Hematopoietic multipotent progenitor cell treated with erythropoietin and hydrocortisone succinate and interleukin-3 and kit ligand, for 4 days (in vitro differentiated cells): Measurements from ENCODE around the gene CRTC3.

Experiments used
- DNase-seq: peaks from one replicate; pipeline ENCODE4 v3.0.0-alpha.2; 2015

CRTC3 gene

GRCh38 chr15:90564590-90564989, 34.9 kb downstream of the CRTC3 start:
- no peak for DNase-seq

GRCh38 chr15:90565866-90566265, 36.1 kb downstream of the CRTC3 start:
- DNase-seq, result no peak

GRCh38 chr15:90570643-90571042, 40.9 kb downstream of the CRTC3 start:
- DNase-seq, result no peak

GRCh38 chr15:90571063-90571541, 41.4 kb downstream of the CRTC3 start:
- DNase-seq, result peak; percentile 76

- DNase-seq, result no peak
These were observed 43.2 kb downstream of the CRTC3 start for GRCh38 chr15:90572893-90573292.

GRCh38 chr15:90576711-90577389, 47.1 kb downstream of the CRTC3 start:
- no peak for DNase-seq

- DNase-seq, result no peak
These were observed 49.5 kb downstream of the CRTC3 start for GRCh38 chr15:90579213-90579612.

GRCh38 chr15:90580099-90580498, 50.4 kb downstream of the CRTC3 start:
- DNase-seq, result no peak

GRCh38 chr15:90580541-90580940, 50.8 kb downstream of the CRTC3 start:
- no peak for DNase-seq

GRCh38 chr15:90580946-90581345, 51.2 kb downstream of the CRTC3 start:
- DNase-seq, result no peak

GRCh38 chr15:90581771-90582352, 52.1 kb downstream of the CRTC3 start:
- peak; percentile 61 for DNase-seq

GRCh38 chr15:90582553-90582952, 52.8 kb downstream of the CRTC3 start:
- DNase-seq, result no peak

GRCh38 chr15:90583471-90584252, 53.9 kb downstream of the CRTC3 start:
- DNase-seq, result no peak

- no peak for DNase-seq
These were observed 55.1 kb downstream of the CRTC3 start for GRCh38 chr15:90584841-90585240.

- no peak for DNase-seq
These were observed 56.1 kb downstream of the CRTC3 start for GRCh38 chr15:90585863-90586262.

- no peak for DNase-seq
These were observed 57.2 kb downstream of the CRTC3 start for GRCh38 chr15:90586948-90587347.

GRCh38 chr15:90588427-90588826, 58.7 kb downstream of the CRTC3 start:
- DNase-seq, result no peak

- DNase-seq, result no peak
These were observed 61.8 kb downstream of the CRTC3 start for GRCh38 chr15:90591524-90591923.

- DNase-seq, result peak; percentile 36
These were observed 62.6 kb downstream of the CRTC3 start for GRCh38 chr15:90592131-90592881.

GRCh38 chr15:90593499-90594158, 63.9 kb downstream of the CRTC3 start:
- DNase-seq, result peak; percentile 45

- peak; percentile 92 for DNase-seq
These were observed 64.6 kb downstream of the CRTC3 start for GRCh38 chr15:90594301-90594738.

GRCh38 chr15:90595763-90596155, 66.0 kb downstream of the CRTC3 start:
- DNase-seq, result no peak

GRCh38 chr15:90596943-90597342, 67.2 kb downstream of the CRTC3 start:
- DNase-seq, result no peak
